Adipocyte (in vitro differentiated cells): ENCODE data around the gene ARHGAP10.
A peak's percentile ranks its signal among the peaks of the same experiment; 100 is the strongest.

ENCODE experiments used
- DNase-seq: peaks from one replicate; pipeline ENCODE4 v3.0.0-alpha.2; 2015; ENCODE audit warnings: low read depth
- H3K27me3 ChIP-seq: replicated peaks from 2 replicates; pipeline ENCODE4 v1.7.0; 2013; ENCODE audit warnings: mild to moderate bottlenecking, low read length, moderate library complexity; ENCODE audit not compliant: control insufficient read depth, insufficient read depth
- H3K36me3 ChIP-seq: 2 replicates; pipeline ENCODE4 v1.7.0; 2013; ENCODE audit warnings: low read length, mild to moderate bottlenecking, moderate library complexity; ENCODE audit not compliant: control insufficient read depth, insufficient read depth, severe bottlenecking
- H3K4me1 ChIP-seq: 2 replicates; pipeline ENCODE4 v1.7.0; 2013; ENCODE audit warnings: mild to moderate bottlenecking, low read length, moderate library complexity; ENCODE audit not compliant: control insufficient read depth, insufficient read depth
- H3K4me3 ChIP-seq: 2 replicates; pipeline ENCODE4 v1.7.0; 2013; ENCODE audit warnings: mild to moderate bottlenecking, low read length, moderate library complexity
- H3K9ac ChIP-seq: 2 replicates; pipeline ENCODE4 v1.7.0; 2013; ENCODE audit warnings: mild to moderate bottlenecking, low read length, moderate library complexity
- H3K9me3 ChIP-seq: 2 replicates; pipeline ENCODE4 v1.7.0; 2013; ENCODE audit warnings: mild to moderate bottlenecking, low read length, moderate library complexity; ENCODE audit not compliant: control insufficient read depth

The ARHGAP10 gene

GRCh38 chr4:147958489-147959065 lies 226.7 kb downstream of the ARHGAP10 start:
- H3K9me3 ChIP-seq, result no peaks in the 10 kb centered on the region
- no peaks in the 10 kb centered on the region for H3K27me3 ChIP-seq
- no peak overlapping the region for H3K9ac ChIP-seq
- H3K4me1 ChIP-seq, result peaks cover 7% of the 10 kb centered on the region
- H3K4me3 ChIP-seq, result no peak overlapping the region
- H3K36me3 ChIP-seq, result peaks cover 16% of the 10 kb centered on the region
- no peak for DNase-seq

DNA sequence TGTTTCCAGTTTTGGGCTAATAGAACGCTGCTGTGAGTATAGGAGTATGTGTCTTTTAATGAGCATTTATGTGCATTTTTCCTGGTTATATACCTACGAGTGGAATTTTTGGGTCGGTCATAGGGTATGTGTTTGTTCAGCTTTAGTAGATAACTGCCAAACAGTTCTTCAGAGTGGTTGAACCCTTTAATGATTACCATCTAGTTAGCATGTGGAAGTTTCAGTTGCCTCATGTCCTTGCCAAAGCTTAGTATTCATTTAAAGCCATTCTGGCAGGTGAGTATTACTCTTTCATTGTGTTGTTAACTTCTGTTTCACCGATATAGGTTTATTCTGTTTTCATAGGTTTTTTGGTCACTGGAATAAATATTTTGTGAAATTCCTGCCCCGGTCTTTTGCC lies 229.1 kb downstream of the ARHGAP10 start:
- Histone ChIP-seq H3K4me3 (no peak overlapping the region), H3K4me1 (peaks cover 5% of the 10 kb centered on the region), H3K27me3 (no peaks in the 10 kb centered on the region), H3K9ac (no peak overlapping the region), H3K36me3 (peaks cover 26% of the 10 kb centered on the region), H3K9me3 (no peaks in the 10 kb centered on the region)
- DNase-seq, result no peak

- H3K4me1 ChIP-seq, result no peaks in the 10 kb centered on the region
- H3K4me3 ChIP-seq, result no peak overlapping the region
- H3K36me3 ChIP-seq, result peaks cover 48% of the 10 kb centered on the region
- no peak for DNase-seq
- H3K9ac ChIP-seq, result no peak overlapping the region
- H3K27me3 ChIP-seq, result no peaks in the 10 kb centered on the region
- no peaks in the 10 kb centered on the region for H3K9me3 ChIP-seq
These were observed 232.0 kb downstream of the ARHGAP10 start for GRCh38 chr4:147963839-147964238.

DNA sequence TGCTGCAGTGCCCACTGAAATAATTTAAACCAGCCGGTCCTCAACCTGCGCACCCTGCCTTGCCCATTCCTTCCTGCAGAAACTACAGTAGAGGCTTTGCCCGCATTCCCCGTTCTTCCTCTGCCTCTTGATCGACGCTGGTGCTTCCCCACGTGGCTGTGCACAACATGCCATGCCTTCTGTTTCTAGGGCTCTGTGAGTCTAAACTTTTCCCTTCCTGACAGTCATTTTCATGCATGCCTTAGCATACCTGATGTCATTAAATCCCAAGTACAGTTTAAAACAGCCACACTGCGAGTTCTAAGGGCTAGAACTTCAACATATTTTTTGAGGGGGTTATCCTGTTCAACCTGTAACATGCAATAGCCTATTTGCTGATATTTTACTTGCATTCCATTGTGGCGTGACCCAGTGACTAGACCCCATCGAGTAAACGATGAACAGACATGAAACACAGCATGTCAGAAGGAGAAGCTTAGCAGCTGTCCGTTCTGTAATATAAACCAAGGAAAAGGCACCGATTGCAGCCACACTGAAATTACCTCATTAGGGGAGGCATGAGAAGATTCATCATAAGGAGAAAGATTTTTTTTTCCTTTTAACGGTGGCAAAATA lies 232.5 kb downstream of the ARHGAP10 start:
- H3K4me3 ChIP-seq, result no peak overlapping the region
- no peak overlapping the region for H3K9ac ChIP-seq
- no peak for DNase-seq
- H3K27me3 ChIP-seq, result no peaks in the 10 kb centered on the region
- no peaks in the 10 kb centered on the region for H3K4me1 ChIP-seq
- H3K36me3 ChIP-seq, result peaks cover 48% of the 10 kb centered on the region
- H3K9me3 ChIP-seq, result no peaks in the 10 kb centered on the region

DNA sequence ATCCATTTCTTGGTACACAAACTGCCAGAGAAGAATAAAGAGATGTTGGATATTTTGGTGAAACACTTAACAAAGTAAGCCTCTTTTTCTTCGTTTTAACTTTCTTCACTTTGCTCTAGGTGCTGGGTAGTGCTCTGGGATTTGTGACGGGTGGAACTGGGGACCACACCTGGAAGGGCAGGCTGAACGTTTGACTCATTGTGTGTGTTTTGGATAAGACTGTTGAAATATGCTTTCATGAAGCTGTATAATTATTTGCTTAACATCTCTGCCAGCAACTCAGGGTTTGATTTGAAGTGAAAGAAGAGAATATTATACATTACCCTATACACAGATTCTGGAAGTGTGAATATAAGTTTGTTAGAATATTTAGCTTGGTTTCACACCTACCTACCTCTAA lies 233.2 kb downstream of the ARHGAP10 start:
- no peaks in the 10 kb centered on the region for H3K4me1 ChIP-seq
- H3K27me3 ChIP-seq, result no peaks in the 10 kb centered on the region
- H3K9me3 ChIP-seq, result no peaks in the 10 kb centered on the region
- H3K9ac ChIP-seq, result no peak overlapping the region
- no peak for DNase-seq
- H3K36me3 ChIP-seq, result peaks cover 48% of the 10 kb centered on the region
- H3K4me3 ChIP-seq, result no peak overlapping the region

DNA sequence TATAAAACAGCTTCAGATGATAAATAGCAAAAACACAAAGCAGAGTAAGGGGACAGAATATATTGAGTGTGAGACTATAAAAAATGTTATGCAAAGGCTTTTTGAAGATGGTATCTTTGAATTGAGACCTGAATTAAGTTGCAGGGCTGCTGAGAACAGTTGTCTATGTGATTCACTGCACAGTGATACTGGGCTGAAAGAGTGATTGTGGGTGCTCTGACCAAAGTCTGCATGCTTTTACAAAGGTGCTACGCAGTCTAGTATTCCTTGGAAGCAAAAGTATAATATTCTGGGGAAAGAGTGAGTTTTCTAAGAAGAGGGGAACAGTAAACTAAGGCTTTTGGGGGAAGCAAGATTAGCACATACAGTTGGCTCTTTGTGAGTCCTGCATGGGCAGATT lies 234.0 kb downstream of the ARHGAP10 start:
- H3K9me3 ChIP-seq, result no peaks in the 10 kb centered on the region

DNA sequence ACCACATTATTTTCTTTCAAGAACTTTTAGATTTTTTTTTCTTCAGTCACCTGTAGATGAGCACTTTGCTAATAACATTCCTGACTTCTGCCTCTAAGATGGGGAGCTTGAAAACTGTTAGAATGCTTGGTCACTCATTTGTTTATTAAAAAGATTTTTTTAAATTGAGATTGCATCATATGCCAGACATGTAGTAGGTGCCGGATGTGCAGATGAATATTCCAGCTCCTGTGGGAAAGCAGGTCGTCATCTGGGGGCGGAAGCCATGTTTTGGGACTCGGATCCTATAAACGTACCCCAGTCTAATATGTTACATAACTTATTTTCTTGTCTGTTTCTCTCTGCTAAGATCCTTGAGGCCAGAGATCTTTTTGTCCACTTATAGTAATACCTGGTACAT lies 236.8 kb downstream of the ARHGAP10 start:
- Histone ChIP-seq H3K4me1 (no peaks in the 10 kb centered on the region), H3K9me3 (no peaks in the 10 kb centered on the region), H3K4me3 (no peak overlapping the region), H3K9ac (no peak overlapping the region), H3K27me3 (no peaks in the 10 kb centered on the region), H3K36me3 (peaks cover 39% of the 10 kb centered on the region)
- DNase-seq, result no peak

More for the DNA sequence above, 234.0 kb downstream of the ARHGAP10 start:
- H3K36me3 ChIP-seq, result peaks cover 48% of the 10 kb centered on the region
- H3K4me1 ChIP-seq, result no peaks in the 10 kb centered on the region
- H3K9ac ChIP-seq, result no peak overlapping the region
- H3K27me3 ChIP-seq, result no peaks in the 10 kb centered on the region
- H3K4me3 ChIP-seq, result no peak overlapping the region
- no peak for DNase-seq

- DNase-seq, result no peak
- H3K4me3 ChIP-seq, result no peak overlapping the region
- H3K27me3 ChIP-seq, result no peaks in the 10 kb centered on the region
- no peaks in the 10 kb centered on the region for H3K4me1 ChIP-seq
- H3K36me3 ChIP-seq, result peaks cover 33% of the 10 kb centered on the region
- no peak overlapping the region for H3K9ac ChIP-seq
- H3K9me3 ChIP-seq, result no peaks in the 10 kb centered on the region
These were observed 237.9 kb downstream of the ARHGAP10 start for GRCh38 chr4:147969573-147970385.

GRCh38 chr4:147971116-147971515 lies 239.2 kb downstream of the ARHGAP10 start:
- no peak overlapping the region for H3K9ac ChIP-seq
- peaks cover 12% of the 10 kb centered on the region for H3K4me1 ChIP-seq
- H3K27me3 ChIP-seq, result no peaks in the 10 kb centered on the region
- DNase-seq, result no peak
- peaks cover 21% of the 10 kb centered on the region for H3K36me3 ChIP-seq
- H3K9me3 ChIP-seq, result no peaks in the 10 kb centered on the region
- no peak overlapping the region for H3K4me3 ChIP-seq

DNA sequence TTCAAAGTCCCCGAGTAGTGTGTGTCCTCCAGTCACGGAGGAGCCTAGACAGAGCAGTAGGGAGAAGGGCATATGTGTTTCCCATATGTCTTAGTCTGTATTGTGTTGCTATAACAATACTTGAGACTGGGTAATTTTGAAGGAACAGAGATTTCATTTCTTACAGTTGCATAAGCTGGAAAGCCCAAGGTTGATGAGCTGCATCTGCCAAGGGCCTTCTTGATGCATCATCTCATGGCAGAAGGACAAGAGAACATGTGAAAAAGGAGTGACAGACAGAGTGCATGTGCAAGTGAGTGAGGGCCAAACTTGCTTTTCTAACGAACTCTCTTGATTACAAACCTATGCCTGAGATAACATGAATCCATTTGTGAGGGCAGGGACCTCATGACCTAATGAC lies 243.4 kb downstream of the ARHGAP10 start:
- Histone ChIP-seq H3K9me3 (no peaks in the 10 kb centered on the region), H3K9ac (no peak overlapping the region), H3K4me3 (no peak overlapping the region), H3K27me3 (no peaks in the 10 kb centered on the region), H3K36me3 (no peaks in the 10 kb centered on the region), H3K4me1 (peaks cover 19% of the 10 kb centered on the region)
- DNase-seq, result peak; percentile 29
